GM12801 (cell line): Measurements from ENCODE around the gene SLC5A5.

Experiments used
- CTCF ChIP-seq: IDR thresholded peaks from one replicate; pipeline ENCODE4 v1.5.1; 2011; ENCODE audit warnings: control low read depth; ENCODE audit not compliant: insufficient read length; ENCODE audit errors: extremely low read depth

The SLC5A5 gene

GRCh38 chr19:17848595-17849292 lies 23.0 kb upstream of the SLC5A5 start:
- TF ChIP-seq CTCF: no peak

- TF ChIP-seq CTCF: no peak
These were observed 17.7 kb upstream of the SLC5A5 start for GRCh38 chr19:17854061-17854460.

- peak; percentile 72 for TF ChIP-seq CTCF
These were observed 16.2 kb upstream of the SLC5A5 start for GRCh38 chr19:17855280-17856152.

- peak; percentile 86 for TF ChIP-seq CTCF
These were observed 12.0 kb upstream of the SLC5A5 start, which contains the start of gene RPL18A for GRCh38 chr19:17859533-17860330. RPL18A (plus strand) TSS chr19:17859910; CDS start chr19:17859957, 47 bp downstream.

GRCh38 chr19:17860331-17860992 lies 11.3 kb upstream of the SLC5A5 start:
- no peak for TF ChIP-seq CTCF

GRCh38 chr19:17860993-17861360 lies 10.8 kb upstream of the SLC5A5 start:
- TF ChIP-seq CTCF: no peak
